NK-92 (cell line): Measurements from ENCODE around the gene TRABD2B.

Source experiments
- DNase-seq: peaks from one replicate; lab custom pipeline; 2025; ENCODE audit not compliant: unreplicated experiment; lab: John Stamatoyannopoulos, UW

The TRABD2B gene

DNA sequence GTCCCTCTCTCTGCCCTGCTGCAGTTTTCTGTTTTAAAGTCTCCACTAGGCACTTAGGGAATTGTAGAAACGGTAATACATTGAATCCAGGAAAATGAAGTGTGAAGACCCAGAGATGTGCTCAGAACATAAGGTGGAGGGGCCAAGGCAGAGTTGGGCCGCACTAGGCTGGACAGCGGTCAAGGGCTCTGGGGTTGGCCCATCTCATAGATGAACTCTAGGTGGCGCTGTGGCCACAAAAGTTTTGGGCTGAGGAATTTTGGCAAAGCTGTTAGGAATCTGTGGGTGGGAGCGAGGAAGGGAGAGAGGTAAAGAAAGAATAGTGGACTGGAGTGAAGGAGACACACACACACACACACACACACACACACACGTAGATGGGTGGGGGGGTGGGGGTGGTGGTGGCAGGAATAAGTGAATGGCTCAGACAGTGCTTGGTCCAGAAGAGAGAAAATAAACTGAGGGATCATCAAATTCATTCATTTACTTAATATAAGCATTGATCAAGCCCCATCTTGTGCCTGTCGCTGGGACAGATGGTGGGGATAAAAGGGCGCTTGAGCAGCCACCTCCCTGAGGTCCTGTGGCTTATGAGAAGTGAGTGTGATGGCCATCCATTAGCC lies 258.5 kb downstream of the TRABD2B start:
- no peak for DNase-seq

DNA sequence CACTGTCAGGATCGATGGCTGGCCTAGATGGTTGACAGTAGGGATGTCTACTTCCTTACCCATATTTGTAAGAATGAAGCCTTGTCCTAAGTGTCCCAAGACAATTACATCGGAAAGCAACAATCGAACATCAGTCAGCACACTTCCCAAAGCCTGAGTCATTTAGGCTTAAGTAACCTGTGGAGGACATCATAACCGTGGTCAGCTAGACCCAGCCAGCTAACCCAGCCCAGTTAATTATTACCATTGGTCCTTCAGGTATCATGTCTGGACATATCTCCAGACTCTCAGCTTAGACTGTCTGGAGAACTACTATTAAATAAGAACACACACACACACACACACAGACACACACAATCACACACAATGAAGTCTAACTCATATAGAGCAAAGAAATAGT lies 264.7 kb downstream of the TRABD2B start:
- no peak for DNase-seq

DNA sequence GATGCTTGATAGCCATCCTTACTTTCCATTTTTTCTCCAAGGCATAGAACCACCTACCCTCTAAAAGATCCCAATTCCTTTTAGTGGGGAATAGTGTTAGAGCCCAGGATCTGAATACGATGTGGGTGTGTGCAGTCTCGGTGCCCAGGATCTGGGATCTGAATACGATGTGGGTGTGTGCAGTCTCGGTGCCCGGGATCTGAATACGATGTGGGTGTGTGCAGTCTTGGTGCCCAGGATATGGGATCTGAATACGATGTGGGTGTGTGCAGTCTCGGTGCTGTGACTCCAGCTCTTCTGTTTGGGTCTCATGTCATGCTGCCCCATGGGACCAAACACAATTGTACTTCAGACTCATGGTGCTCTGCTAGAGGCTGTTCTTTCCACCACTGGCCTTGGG lies 265.5 kb downstream of the TRABD2B start:
- no peak for DNase-seq

DNA sequence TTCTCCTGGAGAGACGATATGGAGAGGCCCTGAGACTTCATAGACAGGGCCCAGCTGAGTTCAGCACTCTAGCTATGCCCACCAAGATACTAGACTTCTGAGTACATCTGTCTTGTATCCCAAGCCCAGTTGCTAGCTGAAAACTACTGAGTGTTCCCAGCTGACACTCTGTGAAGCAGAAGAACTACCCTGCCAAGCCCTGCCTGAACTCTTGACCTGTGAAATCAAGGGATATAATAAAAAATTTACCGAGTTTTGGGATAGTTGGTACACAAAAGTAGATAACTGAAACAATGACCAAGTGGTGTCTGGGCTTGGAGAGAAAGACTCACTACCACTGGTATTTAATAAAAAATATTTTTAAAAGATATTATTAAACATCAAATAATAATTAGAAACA lies 267.5 kb downstream of the TRABD2B start:
- no peak for DNase-seq

DNA sequence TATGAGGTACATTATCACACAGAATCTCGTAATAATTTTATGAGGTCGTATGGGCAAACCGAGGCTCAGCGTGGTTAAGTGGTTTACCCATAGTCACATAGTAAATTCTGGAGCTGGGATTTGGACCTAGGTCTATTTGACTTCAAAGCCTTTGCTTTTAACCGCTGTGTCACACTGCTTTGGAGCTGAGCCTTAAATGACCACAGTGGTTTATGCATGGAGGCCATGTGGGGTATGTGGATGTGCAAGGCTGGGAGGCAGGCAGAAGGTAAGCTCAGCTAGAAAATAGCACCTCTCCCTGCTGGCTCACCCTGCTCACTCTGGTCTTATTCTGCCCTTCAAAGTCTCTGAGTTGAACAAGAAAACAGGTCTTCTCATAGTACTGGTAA lies 269.5 kb downstream of the TRABD2B start:
- no peak for DNase-seq

DNA sequence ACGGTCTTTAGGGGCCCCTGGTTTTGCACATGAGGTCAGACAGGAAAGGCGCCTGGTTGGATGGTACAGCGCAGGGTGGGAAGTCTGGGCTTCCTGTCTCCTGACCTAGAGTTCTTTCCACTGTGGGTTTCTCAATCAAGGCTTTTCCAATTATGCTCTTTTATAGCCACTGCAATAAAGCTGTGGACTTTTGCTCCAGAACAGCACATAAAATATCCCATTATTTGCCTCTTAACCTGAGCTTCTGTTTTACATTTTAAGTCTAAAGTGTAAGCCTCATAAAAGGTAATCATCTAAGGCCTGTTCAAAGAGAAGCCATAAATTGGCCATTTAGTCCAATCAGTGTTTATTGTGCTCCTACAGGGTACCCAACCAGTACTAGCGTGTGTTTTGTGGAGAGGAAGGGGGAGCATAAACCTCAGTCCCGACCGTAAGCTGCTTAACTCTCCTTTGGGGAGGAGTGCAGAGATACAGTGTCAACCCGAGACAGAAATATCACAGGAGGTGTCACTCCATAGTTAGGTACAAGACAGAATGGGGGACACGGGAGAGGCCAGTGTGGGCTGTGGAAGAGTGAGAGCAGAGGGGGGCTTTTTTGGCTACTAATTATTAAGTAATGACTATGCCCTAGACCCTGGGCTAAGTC lies 270.0 kb downstream of the TRABD2B start:
- no peak for DNase-seq

DNA sequence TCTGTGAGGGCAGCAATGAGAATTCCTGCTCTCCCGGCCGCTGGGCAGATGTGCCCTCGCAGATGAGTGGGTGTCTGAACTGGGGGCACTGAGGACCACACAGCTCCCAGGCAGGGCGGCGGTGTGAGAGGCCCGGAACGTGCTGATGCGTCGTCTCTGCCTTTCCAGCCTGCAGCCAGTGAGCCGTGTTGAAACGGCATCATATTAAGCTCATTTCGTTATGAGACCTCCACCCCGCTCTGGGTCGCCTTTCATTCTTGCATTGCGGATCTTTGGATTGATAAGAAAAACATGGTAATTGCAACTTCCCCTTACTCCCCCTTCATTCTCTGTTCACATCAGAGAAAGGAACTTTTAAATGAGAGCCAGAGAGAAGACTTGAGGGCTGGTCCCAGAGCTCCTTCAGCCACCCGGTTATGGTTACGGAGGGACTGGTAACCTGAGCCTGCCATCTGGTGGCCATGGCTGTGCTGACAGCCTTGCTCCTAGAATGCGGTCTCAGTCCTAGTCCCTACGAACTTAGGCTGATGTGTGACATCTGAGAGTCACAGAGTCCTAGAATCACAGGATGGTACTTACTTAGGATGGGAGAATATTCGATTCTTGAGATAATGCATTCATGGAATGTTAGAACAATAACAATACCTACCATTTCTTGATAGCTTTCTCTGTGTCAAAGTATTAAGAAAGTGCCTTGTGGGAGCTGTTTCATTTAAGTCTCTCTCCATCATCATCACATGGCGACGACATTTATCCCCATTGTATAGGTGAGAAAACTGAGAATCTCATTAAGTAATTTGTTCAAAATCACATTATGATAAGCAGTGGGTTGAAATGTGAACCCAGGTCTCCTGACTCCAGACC lies 271.0 kb downstream of the TRABD2B start:
- DNase-seq = no peak

DNA sequence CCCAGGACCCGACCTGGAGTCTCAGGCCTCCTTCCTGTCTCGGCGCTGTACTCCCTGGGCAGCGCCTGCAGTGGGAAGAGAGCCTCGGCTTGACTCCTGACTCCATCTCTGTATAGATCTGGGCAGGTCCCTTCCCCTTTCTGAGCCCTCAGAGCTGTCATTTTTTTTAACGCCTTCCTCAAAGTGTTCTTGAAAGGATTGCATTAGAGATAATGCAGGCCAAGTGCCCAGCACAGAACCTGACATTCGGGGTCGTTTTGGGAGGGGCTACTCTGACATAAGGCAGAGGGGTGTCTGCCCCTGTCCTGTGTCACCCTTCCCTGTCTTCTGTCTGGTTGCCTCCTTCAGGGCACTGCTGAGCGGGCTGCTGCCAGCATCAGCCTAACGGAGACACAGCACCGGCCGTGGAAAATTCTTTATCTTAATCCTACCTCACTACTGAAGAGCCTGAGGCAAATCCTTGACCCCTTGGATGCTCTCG lies 271.6 kb downstream of the TRABD2B start:
- DNase-seq = no peak

DNA sequence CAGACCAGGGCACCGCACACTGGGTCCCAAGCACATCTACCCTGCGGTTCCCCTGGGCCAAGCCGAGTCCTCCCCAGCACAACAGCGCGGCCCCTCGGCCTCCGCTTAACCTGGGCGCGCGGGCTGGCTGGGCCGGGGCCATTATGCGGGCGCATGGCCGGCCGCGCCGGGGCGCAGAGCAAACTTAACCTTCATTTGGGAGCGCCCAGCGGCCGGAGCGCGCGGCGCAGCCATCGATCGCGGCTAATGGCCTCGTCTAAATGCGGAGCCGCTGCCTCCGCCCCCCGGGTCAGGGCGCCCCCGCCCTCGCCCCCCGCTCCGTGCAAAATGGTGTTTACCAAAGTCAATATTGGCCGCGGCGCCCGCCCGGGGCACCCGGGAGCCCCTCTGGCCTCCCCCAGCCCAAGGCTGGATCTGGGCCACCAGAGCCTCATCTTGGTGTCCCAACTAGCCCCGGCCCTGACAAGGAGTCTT lies 272.1 kb downstream of the TRABD2B start:
- DNase-seq = no peak

DNA sequence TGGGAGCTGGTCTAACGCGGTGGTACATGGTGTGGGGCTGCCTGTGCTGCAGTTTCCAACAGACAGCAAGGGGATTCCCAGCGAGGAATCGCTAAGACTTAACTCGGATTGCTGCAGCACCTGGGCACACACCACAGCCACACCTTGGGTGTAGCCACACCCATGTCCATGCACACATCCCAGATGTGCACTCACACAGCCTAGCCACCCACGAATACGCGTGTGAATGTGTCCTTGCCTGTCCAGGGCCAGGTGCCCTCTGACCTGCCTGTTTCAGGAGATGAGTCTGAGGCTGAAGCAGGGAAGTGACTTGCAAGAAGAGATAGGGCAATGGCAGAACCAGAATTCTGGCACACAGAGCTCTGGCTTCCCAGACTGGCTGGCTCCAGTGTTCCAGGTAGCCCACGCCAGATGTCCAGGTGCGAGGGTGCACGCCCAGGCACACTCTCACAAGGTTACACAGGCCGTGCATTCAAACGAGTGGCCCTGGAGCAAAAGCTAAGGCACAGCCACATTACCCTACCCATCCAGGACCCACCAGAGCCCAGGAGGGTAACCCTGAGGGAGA lies 272.7 kb downstream of the TRABD2B start:
- no peak for DNase-seq

DNA sequence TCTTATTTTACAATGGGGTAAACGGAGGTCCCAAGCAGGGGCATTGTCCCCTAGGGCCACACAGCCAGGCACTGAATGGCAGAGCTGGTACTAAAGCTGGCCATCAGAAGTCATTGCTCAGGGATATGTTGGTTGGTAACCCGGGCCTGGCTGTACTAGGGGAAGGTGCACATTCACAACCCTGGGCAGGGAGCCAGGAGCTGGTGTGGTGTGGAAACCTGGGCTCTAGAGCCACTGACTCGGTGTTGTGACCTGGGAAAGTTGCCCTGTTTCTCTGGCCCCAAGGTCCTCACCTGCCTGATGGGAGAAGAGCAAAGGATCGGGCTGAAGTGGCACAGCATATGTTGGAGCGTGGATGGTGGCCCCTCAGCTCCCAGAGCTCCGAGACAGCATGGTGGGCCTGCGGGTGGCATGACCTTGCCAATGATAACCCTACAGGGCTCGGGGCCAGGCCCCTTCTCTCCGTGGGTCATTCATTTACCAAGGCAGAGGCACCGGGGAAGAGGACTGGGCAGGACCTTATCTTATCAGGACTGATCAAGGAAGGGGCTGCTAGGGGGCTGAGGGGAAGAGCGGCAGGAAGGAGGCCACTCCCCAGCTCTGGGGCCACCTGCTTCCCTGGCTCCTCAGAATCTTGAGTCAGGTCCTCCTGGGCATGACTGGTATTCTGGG lies 274.1 kb downstream of the TRABD2B start:
- DNase-seq = no peak

DNA sequence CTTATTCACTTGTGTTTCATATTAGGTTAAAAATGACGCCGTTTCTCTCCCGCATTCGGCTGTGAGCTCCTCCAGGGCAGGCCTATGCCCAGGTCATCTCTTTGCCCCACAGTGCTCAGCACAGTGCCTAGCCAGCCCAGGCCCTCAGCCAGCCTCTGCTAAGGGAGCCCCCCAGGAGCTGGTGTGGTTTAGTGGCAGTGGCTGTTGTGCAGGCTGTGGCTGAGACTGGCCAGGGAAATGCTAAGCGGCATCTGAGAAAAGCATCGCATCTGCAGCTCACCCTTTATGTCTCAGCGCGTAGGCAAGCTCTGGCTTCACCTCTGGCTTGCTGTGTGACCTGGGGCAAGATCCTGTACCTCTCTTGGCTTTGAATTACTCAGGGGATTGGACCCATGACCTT lies 275.1 kb downstream of the TRABD2B start:
- DNase-seq = no peak

DNA sequence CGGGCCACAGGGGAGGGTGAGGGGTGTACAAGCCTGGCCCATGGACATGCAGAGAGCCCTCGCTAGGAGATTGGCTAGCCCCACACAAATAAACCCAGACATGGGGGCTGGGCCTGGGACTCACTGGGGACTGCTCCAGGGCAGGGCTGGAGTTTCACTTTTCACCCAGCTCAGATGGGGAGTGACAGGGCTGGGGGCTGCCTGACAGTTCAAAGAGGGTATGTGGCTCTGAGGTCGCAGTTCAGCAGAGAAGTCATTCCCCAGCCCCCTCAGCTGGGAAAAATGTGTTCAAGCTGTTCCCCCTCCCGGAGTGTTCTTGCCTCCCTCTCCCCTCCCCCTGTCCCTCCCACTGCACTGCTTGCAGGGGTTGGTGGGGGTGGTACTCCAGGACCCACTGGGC lies 277.1 kb downstream of the TRABD2B start:
- DNase-seq = no peak

DNA sequence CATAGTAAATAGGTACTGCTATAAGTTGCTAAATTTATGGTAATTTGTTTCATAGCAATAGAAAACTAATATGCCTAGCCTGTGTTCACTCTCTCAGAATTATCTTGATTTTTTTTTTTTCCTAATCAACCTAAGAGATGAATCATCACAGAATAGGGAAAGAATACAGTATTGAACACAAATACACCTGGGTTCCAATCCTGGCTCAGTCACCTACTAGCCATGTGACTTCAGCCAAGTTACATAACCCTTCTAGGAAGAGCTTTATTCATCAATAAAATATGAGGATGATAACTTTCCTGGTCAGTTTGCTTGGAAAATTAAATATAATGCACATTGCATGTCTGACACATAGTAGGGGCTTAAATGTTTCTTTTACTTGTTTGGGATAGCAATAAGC lies 279.8 kb downstream of the TRABD2B start:
- DNase-seq = no peak

DNA sequence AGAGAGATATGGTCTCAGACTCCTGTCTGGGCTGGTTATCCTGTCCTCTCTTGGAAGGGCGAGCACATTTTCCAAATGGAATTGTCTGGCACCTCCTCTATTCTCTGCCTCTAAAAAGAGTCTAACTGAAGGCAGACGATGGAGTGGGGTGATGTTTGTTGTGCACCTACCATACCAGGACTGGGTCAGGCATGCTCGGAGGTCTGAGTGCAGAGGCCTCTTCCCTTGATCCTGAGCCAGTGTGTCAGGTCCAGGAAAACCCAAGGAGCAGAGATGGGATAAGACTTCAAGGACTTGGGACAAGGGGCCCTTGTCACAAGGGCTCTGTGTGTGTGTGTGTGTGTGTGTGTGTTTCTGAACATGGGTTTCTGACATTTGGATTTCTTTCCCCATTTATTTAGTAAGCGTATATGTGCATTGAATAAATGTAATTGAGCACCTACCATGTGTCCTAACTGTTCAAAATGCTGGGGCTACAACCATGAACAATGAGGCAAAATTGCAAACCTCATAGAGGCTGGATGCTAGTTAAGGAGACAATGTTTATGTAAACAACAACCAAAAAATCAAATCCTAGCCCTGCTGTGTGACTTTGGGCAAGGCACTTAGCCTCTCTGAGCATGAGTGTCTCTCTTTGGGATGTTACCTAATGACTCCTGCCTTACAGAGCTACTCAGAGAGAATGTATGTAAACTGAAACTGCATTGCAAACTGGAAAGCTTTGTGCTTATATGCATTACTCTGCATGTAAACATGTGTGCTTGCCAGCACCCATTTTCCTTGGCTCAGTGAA lies 283.0 kb downstream of the TRABD2B start:
- no peak for DNase-seq

DNA sequence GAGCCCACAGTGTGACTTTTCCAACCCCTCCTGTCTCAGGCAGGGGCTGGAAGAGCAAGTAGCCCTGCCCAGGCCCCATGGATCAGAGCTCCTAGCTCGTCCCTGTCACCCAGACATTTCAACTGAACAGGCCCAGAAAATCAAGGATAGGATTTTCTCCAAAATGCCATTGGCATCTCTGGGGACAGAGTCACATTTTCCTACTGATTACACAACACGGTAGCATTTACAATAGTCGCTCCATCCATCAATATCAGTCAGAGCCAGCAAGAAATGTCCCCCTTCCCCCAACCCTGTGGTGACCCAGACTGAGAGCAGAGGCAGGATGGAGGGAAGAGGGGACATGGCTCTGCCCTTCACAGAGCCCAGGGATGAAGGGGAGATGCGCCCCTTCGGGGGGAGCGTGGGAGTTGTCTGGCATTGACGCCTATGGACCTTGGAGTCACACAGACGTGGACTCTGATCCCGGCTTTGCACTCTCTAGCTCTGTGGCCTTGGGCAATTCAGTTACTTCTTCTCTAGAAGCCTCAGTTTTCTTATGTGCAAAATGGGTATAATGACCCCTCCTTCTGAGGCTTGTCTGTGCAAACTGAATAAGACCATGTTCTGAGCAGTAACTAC lies 283.7 kb downstream of the TRABD2B start:
- no peak for DNase-seq

DNA sequence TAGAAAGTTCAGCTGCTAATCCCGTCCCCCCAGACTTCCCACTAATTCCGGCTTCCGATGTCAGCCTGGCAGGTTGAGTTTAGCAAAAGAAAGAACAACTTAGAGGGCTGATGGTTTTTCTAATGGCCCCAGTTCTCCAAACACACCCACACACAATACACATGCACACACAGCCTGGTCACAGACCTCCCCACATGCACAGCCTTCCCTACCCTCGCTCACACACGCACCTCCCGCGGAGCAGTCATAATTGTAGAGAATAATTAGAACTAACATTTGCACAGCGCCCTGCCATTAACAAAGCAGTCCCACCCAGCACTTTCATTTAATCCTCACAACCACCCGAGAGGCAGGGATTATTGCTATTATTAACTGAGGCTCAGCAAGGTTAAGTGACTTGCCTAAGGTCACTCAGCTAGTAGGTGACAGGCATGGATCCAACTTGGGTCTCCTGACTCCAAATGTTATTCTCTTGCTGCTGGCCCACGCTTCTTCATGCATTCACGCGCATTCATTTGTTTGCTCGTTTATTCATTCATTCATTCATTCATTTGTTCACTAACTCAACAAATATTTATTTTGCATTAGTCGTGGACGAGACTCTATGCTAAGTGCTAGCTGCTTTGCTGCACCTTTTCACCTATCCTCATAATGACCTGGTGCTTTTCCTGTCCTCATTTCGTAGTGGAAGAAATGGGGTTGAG lies 284.4 kb downstream of the TRABD2B start:
- no peak for DNase-seq

DNA sequence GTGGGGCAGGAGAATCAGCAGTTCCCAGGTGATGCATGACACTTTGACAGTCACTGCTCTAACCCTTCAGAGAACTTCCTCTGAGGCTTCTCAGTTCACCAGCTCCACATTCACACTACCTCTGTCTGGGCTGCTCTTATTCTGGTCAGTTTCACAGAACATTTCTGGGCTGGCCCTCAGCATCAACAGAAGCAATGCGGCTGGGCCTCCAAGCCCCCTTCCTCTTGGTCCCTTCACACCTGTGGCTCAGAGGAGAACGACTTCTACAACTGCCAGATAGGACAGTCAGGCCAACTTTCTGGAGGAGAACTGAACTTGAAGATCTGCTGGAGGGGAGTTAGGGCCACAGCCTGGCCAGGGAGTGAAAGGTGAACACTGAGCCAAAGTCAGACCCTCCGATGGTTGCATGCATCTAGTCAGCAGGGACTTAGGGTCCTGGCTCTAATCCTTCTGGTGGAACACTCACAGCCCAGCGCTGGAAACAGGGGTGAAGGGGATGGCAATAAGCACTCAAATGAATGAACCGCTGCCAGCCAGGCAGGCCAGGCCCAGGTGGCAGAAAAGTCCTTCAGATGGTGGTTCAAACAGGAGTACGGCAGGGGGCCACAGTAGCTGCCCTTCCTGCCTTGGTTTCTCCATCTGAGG lies 285.2 kb downstream of the TRABD2B start:
- DNase-seq = no peak
